Lower leg skin (tissue), 4 donors: ENCODE measurements around the gene NLK. TPM values are rescaled to one million over a fixed set of nuclear protein-coding genes. Genes with fewer than 3 reads are reported as not detected.

ENCODE experiments used
- DNase-seq, 2 donors: peaks; one replicate each; pipeline ENCODE4 v3.0.0-alpha.2; 2019; ENCODE audit warnings: low spot score in 2 of 2
- H3K4me3 ChIP-seq: fragments of 200-600 bp; sonication (generic); 2 replicates; pipeline ENCODE4 v1.5.1; 2017; ENCODE audit warnings: mild to moderate bottlenecking, low read depth; ENCODE audit not compliant: poor library complexity, severe bottlenecking
- POLR2A ChIP-seq, 2 donors: fragments of 450-650 bp; IDR thresholded peaks; one replicate each; pipeline ENCODE4 v1.6.1; 2016 to 2017; ENCODE audit warnings: antibody characterized with exemption in 2 of 2, mild to moderate bottlenecking in 1 of 2, moderate library complexity in 1 of 2
- WGBS, 2 donors: methylation state at CpG; one replicate each; pipeline ENCODE4 v1.1.5; 2018; 5-methylcytosine and 5-hydroxymethylcytosine counted together
- intact Hi-C: fragments of 100-400 bp; cut with DNase I; formaldehyde crosslinking; loops from one replicate; pipeline ENCODE4 v1.15.0; 2023; ENCODE audit warnings: low total_unique reads
- total RNA-seq, 4 donors: library from RNA; depleted of rRNA; stranded (reverse); fragments of >200 nt; gene quantifications; one replicate each; pipeline ENCODE4 v1.1.0, GENCODE V29; 2016
- TF ChIP-seq, protein P1 (sequence below), 3 donors: fragments of 450-650 bp; IDR thresholded peaks; one replicate each; pipeline ENCODE4 v1.5.1; 2016; ENCODE audit warnings: antibody characterized with exemption in 3 of 3, mild to moderate bottlenecking in 3 of 3, moderate library complexity in 2 of 3

Gene NLK
- total RNA-seq, 4 donors from 2014 or later: 5.9 to 10.8 (median 8.2) TPM

DNA sequence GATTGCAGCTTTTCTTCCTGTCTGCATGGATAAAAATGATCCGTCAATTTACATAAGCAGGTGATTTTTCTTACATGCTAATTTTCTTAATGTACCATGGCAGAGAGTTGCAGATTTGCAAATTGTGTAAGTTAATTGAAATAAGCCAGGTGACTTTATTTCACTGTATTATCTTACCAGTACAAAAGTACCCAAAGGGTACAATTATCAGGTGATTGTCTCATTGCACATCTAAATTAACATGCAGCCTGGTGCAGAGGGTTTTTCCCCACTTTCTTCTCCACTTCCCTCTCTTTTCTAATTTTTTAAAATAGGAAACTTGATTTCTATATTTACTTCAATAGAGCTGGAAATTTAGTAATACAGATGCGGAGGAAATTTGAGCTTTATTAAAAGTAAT, 11.2 kb downstream of the NLK start:
- intact Hi-C loops: no loop called here
- 78 to 80% methylated on average over 2 of the region's 2 CpGs for WGBS, 2 donors

DNA sequence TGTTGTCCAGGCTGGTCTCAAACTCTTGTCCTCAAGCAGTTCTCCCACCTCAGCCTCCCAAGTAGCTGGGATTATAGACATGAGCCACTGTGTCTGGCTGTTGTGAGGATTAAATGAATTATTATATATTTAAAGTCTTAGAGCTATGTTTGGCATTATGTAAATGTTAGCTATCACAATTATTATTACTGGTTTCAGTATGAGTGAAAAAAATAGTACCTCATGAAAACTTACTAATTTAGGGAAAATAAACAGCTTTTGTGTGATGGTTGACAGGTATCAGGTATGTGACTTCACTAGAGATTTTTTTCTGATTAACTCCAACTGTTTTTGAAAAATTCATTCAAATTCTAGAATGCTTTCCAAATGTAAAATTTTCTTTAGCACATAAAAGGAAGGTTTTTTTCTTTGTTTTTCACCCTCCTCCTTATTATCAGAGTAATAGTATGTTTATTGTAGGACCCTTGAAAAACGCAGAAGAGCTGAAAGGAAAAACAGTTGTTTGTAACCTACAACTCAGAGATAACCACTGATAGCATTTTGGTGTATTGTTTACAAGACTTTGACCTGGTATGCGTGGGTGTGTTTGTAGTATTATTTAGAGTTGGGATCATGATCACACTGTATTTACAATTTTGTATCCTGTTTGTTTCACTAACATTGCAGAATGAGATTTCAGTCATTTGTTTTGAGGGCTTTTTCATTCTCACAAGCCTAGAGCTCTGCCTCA, 13.2 kb downstream of the NLK start:
- no peak overlapping the region for H3K4me3 ChIP-seq
- no peak for TF ChIP-seq POLR2A (IDR thresholded peaks at IDR 0.05)
- TF ChIP-seq, protein P1, sequence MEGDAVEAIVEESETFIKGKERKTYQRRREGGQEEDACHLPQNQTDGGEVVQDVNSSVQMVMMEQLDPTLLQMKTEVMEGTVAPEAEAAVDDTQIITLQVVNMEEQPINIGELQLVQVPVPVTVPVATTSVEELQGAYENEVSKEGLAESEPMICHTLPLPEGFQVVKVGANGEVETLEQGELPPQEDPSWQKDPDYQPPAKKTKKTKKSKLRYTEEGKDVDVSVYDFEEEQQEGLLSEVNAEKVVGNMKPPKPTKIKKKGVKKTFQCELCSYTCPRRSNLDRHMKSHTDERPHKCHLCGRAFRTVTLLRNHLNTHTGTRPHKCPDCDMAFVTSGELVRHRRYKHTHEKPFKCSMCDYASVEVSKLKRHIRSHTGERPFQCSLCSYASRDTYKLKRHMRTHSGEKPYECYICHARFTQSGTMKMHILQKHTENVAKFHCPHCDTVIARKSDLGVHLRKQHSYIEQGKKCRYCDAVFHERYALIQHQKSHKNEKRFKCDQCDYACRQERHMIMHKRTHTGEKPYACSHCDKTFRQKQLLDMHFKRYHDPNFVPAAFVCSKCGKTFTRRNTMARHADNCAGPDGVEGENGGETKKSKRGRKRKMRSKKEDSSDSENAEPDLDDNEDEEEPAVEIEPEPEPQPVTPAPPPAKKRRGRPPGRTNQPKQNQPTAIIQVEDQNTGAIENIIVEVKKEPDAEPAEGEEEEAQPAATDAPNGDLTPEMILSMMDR (IDR thresholded peaks at IDR 0.05): no peak
- intact Hi-C loops: no loop called here
- DNase-seq: no peak
- 79 to 81% methylated on average over 2 of the region's 2 CpGs for WGBS, 2 donors

More for the DNA sequence above, 11.2 kb downstream of the NLK start:
- DNase-seq: no peak
- no peak for TF ChIP-seq POLR2A (IDR thresholded peaks at IDR 0.05)
- TF ChIP-seq, protein P1 (IDR thresholded peaks at IDR 0.05): no peak
- H3K4me3 ChIP-seq: no peak overlapping the region

DNA sequence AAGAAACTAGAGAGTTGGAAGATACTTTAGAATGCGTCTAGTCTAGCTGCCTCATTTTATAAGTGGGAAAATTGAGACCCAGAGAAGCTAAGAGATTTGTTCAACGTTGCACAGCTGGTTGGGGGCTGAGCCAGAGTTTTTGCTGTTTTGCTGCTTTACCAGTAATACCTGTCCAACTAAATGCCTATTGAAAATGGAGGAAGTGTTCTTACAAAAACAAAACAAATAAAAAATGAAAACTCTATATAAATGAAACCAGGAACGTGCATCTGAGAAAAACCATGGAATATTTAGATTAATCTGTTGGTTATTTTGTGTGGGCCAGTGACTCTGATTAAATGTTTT, 13.8 kb downstream of the NLK start:
- WGBS, 2 donors: 69 to 73% methylated on average over 3 of the region's 3 CpGs
- no peak for DNase-seq
- intact Hi-C loops: no loop called here
- no peak for TF ChIP-seq POLR2A (IDR thresholded peaks at IDR 0.05)
- TF ChIP-seq, protein P1 (IDR thresholded peaks at IDR 0.05): no peak
- no peak overlapping the region for H3K4me3 ChIP-seq

DNA sequence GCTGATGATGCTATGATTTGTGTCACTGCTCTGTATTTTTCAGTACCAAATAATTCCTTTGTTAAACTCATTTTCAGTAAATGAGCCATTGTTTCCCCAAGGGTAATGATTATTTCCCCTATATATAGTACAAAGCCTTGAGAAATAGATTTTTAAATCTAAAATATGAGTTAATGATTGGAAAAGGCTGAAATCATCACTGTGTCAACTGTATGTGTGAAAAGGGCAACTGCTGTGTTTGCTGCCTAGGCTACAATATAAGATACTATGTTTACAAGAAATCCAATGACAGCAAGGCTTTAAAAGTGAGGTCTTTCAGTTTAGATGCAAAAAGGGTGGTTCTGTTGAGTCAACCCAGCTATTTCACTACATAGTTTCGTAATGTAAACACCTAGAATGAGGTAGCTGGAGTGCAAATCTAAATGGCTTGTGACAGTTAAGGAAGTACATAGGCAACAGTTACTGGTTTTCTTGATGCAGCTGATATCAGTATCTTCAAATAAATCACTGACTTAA, 15.3 kb downstream of the NLK start:
- intact Hi-C loops: no loop called here
- TF ChIP-seq, protein P1 (IDR thresholded peaks at IDR 0.05): no peak
- TF ChIP-seq POLR2A (IDR thresholded peaks at IDR 0.05): no peak

DNA sequence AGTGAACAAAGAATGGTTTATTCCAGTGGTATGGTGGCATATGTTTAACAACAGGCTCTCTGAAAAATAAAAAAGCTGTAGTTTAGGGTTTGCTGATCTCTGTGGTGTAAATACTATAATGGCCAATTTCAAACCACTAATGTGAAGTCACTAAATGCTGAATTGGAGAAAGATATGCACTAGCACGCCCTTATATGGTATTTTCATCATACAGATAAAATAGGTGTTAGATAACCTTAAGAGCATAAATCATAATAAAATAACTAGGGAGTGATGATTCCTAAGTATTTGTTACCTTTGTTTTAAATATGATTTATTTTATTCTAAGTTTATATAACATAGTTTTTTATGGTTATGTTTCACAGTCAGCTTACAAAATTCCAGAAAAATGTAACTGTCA, 17.2 kb downstream of the NLK start:
- H3K4me3 ChIP-seq: no peak overlapping the region
- no peak for DNase-seq
- TF ChIP-seq, protein P1 (IDR thresholded peaks at IDR 0.05): no peak
- no peak for TF ChIP-seq POLR2A (IDR thresholded peaks at IDR 0.05)
- intact Hi-C loops: no loop called here
- WGBS, 2 donors: 95 to 98% methylated on average over 1 of the region's 1 CpG

More for the DNA sequence above, 15.3 kb downstream of the NLK start:
- H3K4me3 ChIP-seq: no peak overlapping the region
- DNase-seq: no peak
- 74 to 84% methylated on average over 1 of the region's 1 CpG for WGBS, 2 donors

DNA sequence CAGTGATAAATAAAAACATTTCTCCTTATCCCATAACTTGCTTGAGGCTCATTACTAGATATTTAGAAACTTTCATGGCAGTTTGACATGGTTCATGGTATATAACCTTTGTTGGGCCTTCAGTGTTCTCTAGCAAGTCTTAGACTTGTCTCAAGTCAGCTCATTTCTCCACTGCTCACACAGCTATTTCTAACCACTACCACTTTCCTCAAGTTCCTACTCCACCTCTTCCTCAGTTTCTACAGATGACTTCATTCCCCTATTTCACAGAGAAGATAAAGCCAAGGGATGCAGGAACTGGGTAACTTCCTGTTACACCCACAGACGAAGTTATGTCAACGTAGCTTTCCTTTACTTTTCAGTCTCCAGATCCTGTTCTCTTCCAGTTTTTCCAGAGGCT, 23.2 kb downstream of the NLK start:
- DNase-seq: no peak
- intact Hi-C loops: no loop called here
- WGBS, 2 donors: 74 to 75% methylated on average over 2 of the region's 2 CpGs
- no peak overlapping the region for H3K4me3 ChIP-seq
- TF ChIP-seq, protein P1 (IDR thresholded peaks at IDR 0.05): no peak
- TF ChIP-seq POLR2A (IDR thresholded peaks at IDR 0.05): no peak
